Measurements from ENCODE around the gene IL17RD. TPM values are rescaled to one million over a fixed set of nuclear protein-coding genes. Genes with fewer than 3 reads are reported as not detected.

The IL17RD gene
- total and polyA plus RNA-seq, 10 of the 15 experiments (the other 5 are each of a cell fraction or from before 2014, with no cell fraction given): 0.01 to 0.08 (median 0.04) TPM; not detected in 3

Other genes with a start within 250 kb of the IL17RD start
- 0.34 and 0.82 TPM in 2 replicates for gene SPATA12, start 104.7 kb downstream of the IL17RD start, total RNA-seq (2014; rRNA removed)
- gene SPATA12, start 104.7 kb downstream of the IL17RD start, total RNA-seq (2014; rRNA removed; fragmentation: Illumina TruSeq; extraction: Trizol): 0.36 and 0.46 TPM in 2 replicates
- gene SPATA12, start 104.7 kb downstream of the IL17RD start, total RNA-seq (2021): 0.29 and 0.38 TPM in 2 replicates
- gene SPATA12, start 104.7 kb downstream of the IL17RD start, polyA plus RNA-seq (2011; rRNA removed): 0.03 TPM in 1 of 2 replicates, not detected in the other
- 0.44 and 0.82 TPM in 2 replicates for gene SPATA12, start 104.7 kb downstream of the IL17RD start, polyA plus RNA-seq (2014; fragmentation: Illumina TruSeq; extraction: Trizol)
- under 1 TPM; 0.51 to 0.69 TPM for gene SPATA12, start 104.7 kb downstream of the IL17RD start, polyA plus RNA-seq (2014; fragmentation: Nextera tagmentation; extraction: Ambion mirVana)
- 0.61 and 0.70 TPM in 2 replicates for gene SPATA12, start 104.7 kb downstream of the IL17RD start, polyA plus RNA-seq (2014; rRNA removed)
- gene SPATA12, start 104.7 kb downstream of the IL17RD start, polyA plus RNA-seq (2016; fragmentation: Nextera tagmentation; extraction: Ambion mirVana): under 1 TPM; 0.25 to 0.32 TPM
- 3.6 and 4.6 TPM in 2 replicates for gene HESX1, start 34.6 kb upstream of the IL17RD start, total RNA-seq (2014; rRNA removed)
- 2.5 and 2.7 TPM in 2 replicates for gene HESX1, start 34.6 kb upstream of the IL17RD start, total RNA-seq (2014; rRNA removed; fragmentation: Illumina TruSeq; extraction: Trizol)
- gene HESX1, start 34.6 kb upstream of the IL17RD start, total RNA-seq (2021): 2.7 and 3.1 TPM in 2 replicates
- gene HESX1, start 34.6 kb upstream of the IL17RD start, polyA plus RNA-seq (2011; rRNA removed): 5.8 and 8.3 TPM in 2 replicates
- gene HESX1, start 34.6 kb upstream of the IL17RD start, polyA plus RNA-seq (2014; fragmentation: Illumina TruSeq; extraction: Trizol): 4.4 and 4.8 TPM in 2 replicates
- gene HESX1, start 34.6 kb upstream of the IL17RD start, polyA plus RNA-seq (2014; fragmentation: Nextera tagmentation; extraction: Ambion mirVana): 1 to 10 TPM; 4.2 to 5.9 TPM
- 3.3 and 5.1 TPM in 2 replicates for gene HESX1, start 34.6 kb upstream of the IL17RD start, polyA plus RNA-seq (2014; rRNA removed)
- 1 to 10 TPM; 3.0 to 3.1 TPM for gene HESX1, start 34.6 kb upstream of the IL17RD start, polyA plus RNA-seq (2016; fragmentation: Nextera tagmentation; extraction: Ambion mirVana)
- gene APPL1, start 62.4 kb upstream of the IL17RD start, total RNA-seq (2014; rRNA removed): 56.5 and 66.2 TPM in 2 replicates
- 46.5 and 46.7 TPM in 2 replicates for gene APPL1, start 62.4 kb upstream of the IL17RD start, total RNA-seq (2014; rRNA removed; fragmentation: Illumina TruSeq; extraction: Trizol)
- 35.2 and 39.5 TPM in 2 replicates for gene APPL1, start 62.4 kb upstream of the IL17RD start, total RNA-seq (2021)
- gene APPL1, start 62.4 kb upstream of the IL17RD start, polyA plus RNA-seq (2011; rRNA removed): 40.9 and 66.4 TPM in 2 replicates
- gene APPL1, start 62.4 kb upstream of the IL17RD start, polyA plus RNA-seq (2014; fragmentation: Illumina TruSeq; extraction: Trizol): 38.3 and 44.0 TPM in 2 replicates
- 10 to 100 TPM; 15.0 to 16.6 TPM for gene APPL1, start 62.4 kb upstream of the IL17RD start, polyA plus RNA-seq (2014; fragmentation: Nextera tagmentation; extraction: Ambion mirVana)
- gene APPL1, start 62.4 kb upstream of the IL17RD start, polyA plus RNA-seq (2014; rRNA removed): 23.1 and 26.0 TPM in 2 replicates
- gene APPL1, start 62.4 kb upstream of the IL17RD start, polyA plus RNA-seq (2016; fragmentation: Nextera tagmentation; extraction: Ambion mirVana): 10 to 100 TPM; 73.4 to 77.6 TPM
- 0.05 TPM in 1 of 2 replicates, not detected in the other for gene ASB14, start 127.3 kb upstream of the IL17RD start, total RNA-seq (2014; rRNA removed)
- gene ASB14, start 127.3 kb upstream of the IL17RD start, total RNA-seq (2014; rRNA removed; fragmentation: Illumina TruSeq; extraction: Trizol): not detected in 2 replicates
- not detected in 2 replicates for gene ASB14, start 127.3 kb upstream of the IL17RD start, total RNA-seq (2021)
- gene ASB14, start 127.3 kb upstream of the IL17RD start, polyA plus RNA-seq (2011; rRNA removed): 0.04 TPM in 1 of 2 replicates, not detected in the other
- gene ASB14, start 127.3 kb upstream of the IL17RD start, polyA plus RNA-seq (2014; fragmentation: Illumina TruSeq; extraction: Trizol): not detected in 2 replicates
- under 1 TPM; 0.18 to 0.63 TPM for gene ASB14, start 127.3 kb upstream of the IL17RD start, polyA plus RNA-seq (2014; fragmentation: Nextera tagmentation; extraction: Ambion mirVana)
- not detected in 2 replicates for gene ASB14, start 127.3 kb upstream of the IL17RD start, polyA plus RNA-seq (2014; rRNA removed)
- gene ASB14, start 127.3 kb upstream of the IL17RD start, polyA plus RNA-seq (2016; fragmentation: Nextera tagmentation; extraction: Ambion mirVana): under 1 TPM; 0.18 to 0.23 TPM

Data from GM12878 (cell line).